GM21360 (cell line): Measurements from ENCODE around the gene ORM2.
"Not testable (repeated sequence)": the region's sequence is repeated elsewhere in the genome, so short reads cannot be mapped to it uniquely, and the experiment has no call there.

ENCODE experiments used
- ATAC-seq: cut with Tn5 transposase; IDR thresholded peaks from one replicate; pipeline ENCODE4 v1.9.1; 2021; ENCODE audit warnings: mild to moderate bottlenecking, moderate library complexity; ENCODE audit not compliant: unreplicated experiment

ORM2 gene

GRCh38 chr9:114313186-114313585 is 16.5 kb upstream of the ORM2 start:
- no peak for ATAC-seq

GRCh38 chr9:114314256-114314867 is 15.3 kb upstream of the ORM2 start:
- no peak for ATAC-seq

- no peak for ATAC-seq
These were observed 14.6 kb upstream of the ORM2 start for GRCh38 chr9:114314881-114315722.

GRCh38 chr9:114315723-114316363 is 13.8 kb upstream of the ORM2 start:
- ATAC-seq = no peak

GRCh38 chr9:114316605-114317230 is 13.0 kb upstream of the ORM2 start:
- ATAC-seq = no peak

- ATAC-seq = no peak
These were observed 11.9 kb upstream of the ORM2 start for GRCh38 chr9:114317665-114318357.

GRCh38 chr9:114318416-114318815 is 11.3 kb upstream of the ORM2 start:
- no peak for ATAC-seq

GRCh38 chr9:114319147-114319546 is 10.5 kb upstream of the ORM2 start:
- no peak for ATAC-seq

- not testable (repeated sequence) for ATAC-seq
These were observed 9.0 kb upstream of the ORM2 start for GRCh38 chr9:114320710-114321109.

- ATAC-seq = no peak
These were observed 7.9 kb upstream of the ORM2 start for GRCh38 chr9:114321759-114322158.

GRCh38 chr9:114322160-114322818 is 7.4 kb upstream of the ORM2 start:
- not testable (repeated sequence) for ATAC-seq

GRCh38 chr9:114322831-114323531 is 6.7 kb upstream of the ORM2 start, which contains the start of gene ORM1:
Gene ORM1, plus strand, starts transcription at chr9:114323098. Its CDS starts 36 bp downstream, at chr9:114323134.
- not testable (repeated sequence) for ATAC-seq

- ATAC-seq = not testable (repeated sequence)
These were observed 5.8 kb upstream of the ORM2 start for GRCh38 chr9:114323849-114324248.

GRCh38 chr9:114324492-114324891 is 5.2 kb upstream of the ORM2 start:
- no peak for ATAC-seq

GRCh38 chr9:114324965-114325364 is 4.7 kb upstream of the ORM2 start:
- ATAC-seq = not testable (repeated sequence)

- not testable (repeated sequence) for ATAC-seq
These were observed 3.9 kb upstream of the ORM2 start for GRCh38 chr9:114325684-114326254.

GRCh38 chr9:114327749-114328148 is 1.9 kb upstream of the ORM2 start:
- no peak for ATAC-seq

- ATAC-seq = not testable (repeated sequence)
These were observed 1.3 kb upstream of the ORM2 start for GRCh38 chr9:114328357-114328820.
